GM06990 (cell line): ENCODE data around the gene TMEM98.

ENCODE experiments used
- DNase-seq: peaks from one replicate; pipeline ENCODE4 v3.0.0-alpha.2; 2011; ENCODE audit not compliant: insufficient read length; ENCODE audit errors: extremely low read depth
- H3K27me3 ChIP-seq: replicated peaks from 2 replicates; pipeline ENCODE4 v1.6.0; 2011; ENCODE audit warnings: low read length; ENCODE audit not compliant: control insufficient read depth, insufficient read depth
- H3K36me3 ChIP-seq: 2 replicates; pipeline ENCODE4 v1.5.1; 2011; ENCODE audit warnings: low read length; ENCODE audit not compliant: control insufficient read depth, insufficient read depth
- H3K4me3 ChIP-seq: replicated peaks from 2 replicates; pipeline ENCODE4 v1.5.1; 2011; ENCODE audit warnings: low read depth, mild to moderate bottlenecking, control low read depth, low read length
- TF ChIP-seq, protein P1 (sequence below): IDR thresholded peaks from 2 replicates; pipeline ENCODE4 v1.5.1; 2011; ENCODE audit warnings: low read length, control low read depth, mild to moderate bottlenecking, inconsistent platforms; ENCODE audit not compliant: insufficient read depth, poor library complexity, severe bottlenecking

The TMEM98 gene

DNA sequence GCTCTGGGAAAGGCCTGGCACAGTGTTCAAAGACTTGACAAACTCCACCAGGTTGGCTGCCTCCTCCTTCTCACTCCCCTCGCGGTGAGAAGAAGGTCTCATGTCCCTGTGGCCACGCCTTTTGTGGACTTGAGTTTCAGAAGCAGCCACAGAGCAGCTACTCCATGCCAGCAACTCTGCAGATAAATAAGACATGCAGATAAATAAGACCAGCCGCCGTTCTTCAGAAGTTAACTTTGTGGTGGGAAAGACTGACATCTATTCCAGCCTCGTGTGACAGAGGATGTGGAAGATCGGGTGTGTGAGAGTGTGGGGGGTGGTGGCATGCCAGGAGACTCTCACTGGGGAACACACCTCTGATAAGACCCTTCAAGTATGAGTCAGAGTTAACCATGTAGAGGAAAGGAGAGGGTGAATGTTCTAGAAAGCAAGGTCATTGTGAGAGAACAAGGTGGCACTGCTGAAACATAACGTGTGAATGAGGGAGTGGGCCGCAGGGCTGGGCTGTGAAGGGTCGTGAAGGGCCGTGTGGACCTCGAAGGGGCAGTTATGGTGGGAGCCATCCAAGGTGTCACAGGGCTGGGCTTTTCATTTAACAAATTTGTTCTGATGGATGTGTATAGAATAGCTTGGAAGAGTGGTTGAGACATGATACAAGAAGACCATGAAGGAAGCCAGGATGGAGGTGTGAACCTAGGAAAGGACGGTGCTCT lies 64.5 kb downstream of the TMEM98 start:
- Histone ChIP-seq H3K36me3 (no peaks in the 10 kb centered on the region), H3K4me3 (no peak overlapping the region), H3K27me3 (no peaks in the 10 kb centered on the region)
- TF ChIP-seq, protein P1, sequence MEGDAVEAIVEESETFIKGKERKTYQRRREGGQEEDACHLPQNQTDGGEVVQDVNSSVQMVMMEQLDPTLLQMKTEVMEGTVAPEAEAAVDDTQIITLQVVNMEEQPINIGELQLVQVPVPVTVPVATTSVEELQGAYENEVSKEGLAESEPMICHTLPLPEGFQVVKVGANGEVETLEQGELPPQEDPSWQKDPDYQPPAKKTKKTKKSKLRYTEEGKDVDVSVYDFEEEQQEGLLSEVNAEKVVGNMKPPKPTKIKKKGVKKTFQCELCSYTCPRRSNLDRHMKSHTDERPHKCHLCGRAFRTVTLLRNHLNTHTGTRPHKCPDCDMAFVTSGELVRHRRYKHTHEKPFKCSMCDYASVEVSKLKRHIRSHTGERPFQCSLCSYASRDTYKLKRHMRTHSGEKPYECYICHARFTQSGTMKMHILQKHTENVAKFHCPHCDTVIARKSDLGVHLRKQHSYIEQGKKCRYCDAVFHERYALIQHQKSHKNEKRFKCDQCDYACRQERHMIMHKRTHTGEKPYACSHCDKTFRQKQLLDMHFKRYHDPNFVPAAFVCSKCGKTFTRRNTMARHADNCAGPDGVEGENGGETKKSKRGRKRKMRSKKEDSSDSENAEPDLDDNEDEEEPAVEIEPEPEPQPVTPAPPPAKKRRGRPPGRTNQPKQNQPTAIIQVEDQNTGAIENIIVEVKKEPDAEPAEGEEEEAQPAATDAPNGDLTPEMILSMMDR: no peak
- DNase-seq: no peak

DNA sequence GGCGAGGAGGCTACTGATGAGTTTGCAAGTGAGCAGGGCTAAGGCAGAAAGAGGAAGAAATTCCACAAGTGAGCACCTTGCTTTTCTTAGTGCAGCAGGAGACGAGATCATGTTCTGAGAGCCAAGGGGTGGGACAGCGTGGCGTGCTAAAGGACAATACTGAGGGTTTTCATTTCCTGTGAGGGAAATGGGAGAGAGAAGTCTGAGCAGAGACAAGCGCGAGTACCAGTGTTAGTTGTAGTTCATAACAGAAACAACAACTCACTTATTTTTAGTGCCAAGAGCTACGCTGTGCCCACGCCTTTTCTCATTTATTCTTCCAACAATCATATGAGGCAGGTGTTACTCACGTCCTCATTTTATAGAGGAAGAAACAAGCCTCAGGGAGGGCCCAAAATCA lies 66.0 kb downstream of the TMEM98 start:
- TF ChIP-seq, protein P1: no peak
- no peaks in the 10 kb centered on the region for H3K27me3 ChIP-seq
- DNase-seq: no peak
- no peaks in the 10 kb centered on the region for H3K36me3 ChIP-seq
- no peak overlapping the region for H3K4me3 ChIP-seq
